WI38 (cell line): ENCODE results near the gene ANKS1B.

ENCODE experiments used
- H3K4me3 ChIP-seq: 2 replicates; pipeline ENCODE4 v1.5.1; 2011; ENCODE audit warnings: low read depth, mild to moderate bottlenecking, control low read depth, low read length
- TF ChIP-seq, protein P1 (sequence below): IDR thresholded peaks from 2 replicates; pipeline ENCODE4 v1.5.1; 2012; ENCODE audit warnings: low read depth, mild to moderate bottlenecking, control low read depth, low read length

Gene ANKS1B

DNA sequence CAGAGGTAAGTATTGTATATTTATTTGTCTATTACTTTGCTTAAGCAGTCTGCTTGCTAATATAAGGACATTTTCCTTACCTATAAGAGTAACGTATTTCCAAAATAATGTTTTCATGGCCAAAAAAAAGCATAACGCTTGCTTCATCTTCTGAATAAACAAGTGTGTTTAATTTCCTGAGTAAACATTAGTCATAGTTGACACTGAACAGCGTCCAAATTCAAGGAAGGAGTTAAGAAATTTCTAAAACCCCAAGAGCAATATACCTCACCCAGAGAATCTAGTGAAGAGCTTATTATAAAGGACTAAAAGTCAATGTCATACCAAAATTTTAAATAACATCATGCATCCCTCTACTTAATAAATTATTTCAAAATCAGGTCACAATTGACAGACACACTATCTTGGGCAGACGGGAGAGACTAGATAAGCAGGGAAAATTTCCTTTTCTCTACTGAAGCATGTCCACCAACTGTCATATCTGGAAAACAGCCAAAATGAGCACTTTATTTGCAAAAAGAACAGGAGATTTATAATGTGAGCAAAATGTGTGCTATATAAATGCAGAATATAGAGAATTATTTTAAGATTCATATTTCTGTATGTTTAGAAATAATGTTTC is 25.1 kb downstream of the ANKS1B start:
- TF ChIP-seq, protein P1, sequence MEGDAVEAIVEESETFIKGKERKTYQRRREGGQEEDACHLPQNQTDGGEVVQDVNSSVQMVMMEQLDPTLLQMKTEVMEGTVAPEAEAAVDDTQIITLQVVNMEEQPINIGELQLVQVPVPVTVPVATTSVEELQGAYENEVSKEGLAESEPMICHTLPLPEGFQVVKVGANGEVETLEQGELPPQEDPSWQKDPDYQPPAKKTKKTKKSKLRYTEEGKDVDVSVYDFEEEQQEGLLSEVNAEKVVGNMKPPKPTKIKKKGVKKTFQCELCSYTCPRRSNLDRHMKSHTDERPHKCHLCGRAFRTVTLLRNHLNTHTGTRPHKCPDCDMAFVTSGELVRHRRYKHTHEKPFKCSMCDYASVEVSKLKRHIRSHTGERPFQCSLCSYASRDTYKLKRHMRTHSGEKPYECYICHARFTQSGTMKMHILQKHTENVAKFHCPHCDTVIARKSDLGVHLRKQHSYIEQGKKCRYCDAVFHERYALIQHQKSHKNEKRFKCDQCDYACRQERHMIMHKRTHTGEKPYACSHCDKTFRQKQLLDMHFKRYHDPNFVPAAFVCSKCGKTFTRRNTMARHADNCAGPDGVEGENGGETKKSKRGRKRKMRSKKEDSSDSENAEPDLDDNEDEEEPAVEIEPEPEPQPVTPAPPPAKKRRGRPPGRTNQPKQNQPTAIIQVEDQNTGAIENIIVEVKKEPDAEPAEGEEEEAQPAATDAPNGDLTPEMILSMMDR: no peak
- H3K4me3 ChIP-seq: no peak overlapping the region

DNA sequence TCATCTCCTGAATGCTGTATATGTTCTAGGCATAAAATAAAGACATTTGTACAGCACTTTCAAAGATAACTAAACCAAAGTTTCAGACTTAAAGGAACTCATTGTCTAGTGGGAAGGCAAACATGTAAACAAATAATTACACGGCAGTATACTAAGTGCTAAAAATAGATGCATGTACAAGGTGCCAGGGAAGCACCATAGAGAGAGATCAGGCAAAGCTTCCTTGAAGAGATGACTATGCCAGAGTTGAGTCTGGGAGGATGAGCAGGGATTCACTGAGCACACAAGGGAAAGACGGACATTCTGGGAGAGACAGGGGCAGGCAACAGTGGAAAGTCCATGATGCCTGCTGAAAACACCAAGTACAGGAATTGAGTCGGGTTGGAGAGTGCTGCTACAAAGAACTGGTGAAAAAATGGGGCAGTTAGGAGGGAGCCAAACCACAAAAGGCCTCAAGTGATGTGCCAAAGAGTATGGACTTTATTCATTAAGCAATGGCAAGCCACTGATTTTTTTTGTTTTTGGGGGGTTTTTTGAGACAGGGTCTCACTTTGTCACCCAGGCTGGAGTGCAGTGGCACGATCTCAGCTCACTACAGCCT is 26.8 kb downstream of the ANKS1B start:
- TF ChIP-seq, protein P1: no peak
- H3K4me3 ChIP-seq: no peak overlapping the region

DNA sequence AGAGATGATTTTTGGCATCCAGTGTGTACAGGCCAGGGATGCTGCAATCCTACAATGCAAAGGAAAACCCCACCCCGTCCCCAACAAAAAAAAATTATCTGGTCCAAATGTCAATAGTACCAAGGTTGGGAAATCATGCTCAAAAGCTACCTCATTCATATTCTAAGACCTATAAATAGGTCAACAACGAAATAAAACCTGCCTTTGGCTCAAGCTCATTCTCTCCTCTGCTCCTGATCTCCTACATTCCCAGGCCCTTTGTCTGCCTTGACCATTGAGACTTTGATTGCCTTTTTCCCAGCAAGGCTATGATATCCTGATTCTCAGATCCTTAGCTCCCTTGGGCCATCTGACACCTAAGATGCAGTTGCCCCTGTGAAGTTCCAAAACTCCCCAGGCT is 30.0 kb downstream of the ANKS1B start:
- no peak overlapping the region for H3K4me3 ChIP-seq
- TF ChIP-seq, protein P1: no peak

DNA sequence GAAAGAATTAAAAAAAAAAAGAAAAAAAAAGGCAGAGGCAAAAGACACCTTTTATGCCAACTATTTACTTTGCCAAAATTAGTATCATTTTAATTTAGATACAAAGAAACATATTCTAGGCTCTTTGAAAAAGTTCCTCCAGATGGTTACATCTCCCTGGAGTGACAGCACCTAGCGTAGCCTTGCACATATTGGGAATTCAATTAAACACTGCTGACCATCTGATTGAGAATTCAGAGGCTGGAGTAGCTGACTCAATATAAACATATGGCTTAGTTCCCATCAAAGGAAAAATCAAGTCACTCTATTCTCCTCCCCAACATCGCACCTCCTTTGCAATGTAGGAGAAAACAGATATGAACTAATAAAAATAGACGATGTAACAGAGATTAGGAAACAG is 36.4 kb downstream of the ANKS1B start:
- TF ChIP-seq, protein P1: no peak

DNA sequence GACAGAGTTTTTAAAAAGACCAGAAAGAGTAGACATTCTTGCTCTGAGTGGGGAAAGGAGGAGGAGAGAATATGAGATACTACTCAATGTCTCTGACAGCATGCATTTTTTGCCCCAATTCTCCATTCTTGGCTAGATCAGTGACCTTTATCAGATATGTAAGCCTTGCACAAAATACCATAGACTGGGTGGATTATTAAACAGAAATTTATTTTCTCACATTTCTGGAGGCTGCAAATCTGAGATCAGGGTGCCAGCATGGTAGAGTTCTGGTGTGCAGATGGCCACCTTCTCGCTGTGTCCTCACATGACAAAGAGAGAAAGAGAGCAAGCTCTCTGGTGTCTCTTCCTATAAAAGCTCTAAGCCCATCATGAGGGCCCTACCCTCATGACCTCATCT is 38.6 kb downstream of the ANKS1B start:
- TF ChIP-seq, protein P1: no peak
- no peak overlapping the region for H3K4me3 ChIP-seq

More for the DNA sequence above, 36.4 kb downstream of the ANKS1B start:
- no peak overlapping the region for H3K4me3 ChIP-seq

DNA sequence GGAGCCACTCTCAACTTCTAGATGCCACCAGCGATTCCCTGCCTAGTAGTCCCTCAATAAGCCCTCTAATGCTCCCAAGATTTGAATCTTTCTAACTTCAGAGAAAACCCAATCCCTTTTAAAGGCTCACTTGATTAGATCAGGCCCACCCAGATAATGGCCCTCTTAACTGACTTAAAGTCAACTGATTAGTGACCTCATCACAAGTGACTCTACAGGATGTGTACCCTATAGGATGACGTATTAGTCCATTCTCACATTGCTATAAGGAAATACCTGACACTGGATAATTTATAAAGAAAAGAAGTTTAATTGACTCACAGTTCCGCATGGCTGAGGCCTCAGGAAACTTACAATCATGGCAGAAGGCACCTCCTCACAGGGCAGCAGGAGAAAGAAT is 49.1 kb downstream of the ANKS1B start:
- TF ChIP-seq, protein P1: no peak
- H3K4me3 ChIP-seq: no peak overlapping the region

DNA sequence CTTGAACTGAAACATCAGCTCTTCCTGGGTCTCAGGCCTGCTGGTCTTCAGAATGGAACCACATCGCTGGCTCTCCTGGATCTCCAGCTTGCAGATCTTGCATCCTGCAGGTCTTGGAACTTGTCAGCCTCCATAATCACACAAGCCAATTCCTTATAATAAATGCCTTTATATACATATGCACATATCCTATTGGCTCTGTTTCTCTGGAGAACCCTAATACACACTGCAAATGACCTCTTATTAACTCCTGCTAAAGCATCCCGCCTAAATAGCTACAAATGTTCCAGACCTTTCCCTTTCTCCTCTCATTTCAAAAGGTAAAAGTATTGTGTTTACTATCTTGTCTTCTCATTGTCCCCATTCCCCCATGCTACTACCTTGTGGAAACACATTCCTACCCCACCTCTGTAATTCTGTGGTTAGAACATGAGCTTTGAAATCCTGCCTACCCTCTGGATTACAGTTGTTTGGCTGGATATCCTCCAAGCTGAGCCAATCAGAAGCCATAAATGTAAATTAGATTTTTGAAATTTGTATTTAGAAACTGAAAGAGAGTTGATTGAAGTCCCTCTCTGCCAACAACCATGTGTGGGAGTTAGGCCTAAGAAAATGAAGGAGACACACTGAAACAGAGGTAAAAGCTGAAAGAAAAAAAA is 58.1 kb downstream of the ANKS1B start:
- no peak overlapping the region for H3K4me3 ChIP-seq
- TF ChIP-seq, protein P1: no peak
